A673 (cell line): ENCODE measurements around the gene RMRP. TPM values are rescaled to one million over a fixed set of nuclear protein-coding genes. Genes with fewer than 3 reads are reported as not detected.
"Not testable (repeated sequence)": the region's sequence is repeated elsewhere in the genome, so short reads cannot be mapped to it uniquely, and the experiment has no call there.

Experiments
- BruUV-seq: library from RNA; stranded (reverse); fragments of 400-500 nt; replicated peaks from 2 replicates; lab custom pipeline; 2021; lab: Mats Ljungman, UMichigan
- CTCF ChIA-PET: fragments of 300-600 bp; sonication (Branson Sonifier 250); formaldehyde crosslinking; loops from one replicate; lab custom pipeline; 2022; ENCODE audit warnings: antibody characterized with exemption; lab: Charles Lee
- POLR2A ChIA-PET: fragments of 300-600 bp; sonication (Branson Sonifier 250); formaldehyde crosslinking; loops from one replicate; lab custom pipeline; 2022; ENCODE audit warnings: antibody characterized with exemption; ENCODE audit not compliant: low non-redundant PET; lab: Charles Lee
- DNase-seq: peaks from one replicate; pipeline ENCODE4 v3.0.0-alpha.2; 2015; ENCODE audit warnings: low spot score
- H3K27ac ChIP-seq: fragments of 200-600 bp; sonication (generic); 2 replicates; pipeline ENCODE4 v1.5.1; 2016; ENCODE audit warnings: mixed run types, low read depth, mild to moderate bottlenecking, mixed read lengths, antibody characterized with exemption, low read length; ENCODE audit not compliant: poor library complexity, severe bottlenecking
- H3K27me3 ChIP-seq: fragments of 200-600 bp; sonication (generic); replicated peaks from 2 replicates; pipeline ENCODE4 v1.6.1; 2017; ENCODE audit warnings: mixed run types, low read depth, mild to moderate bottlenecking, mixed read lengths, antibody characterized with exemption, low read length; ENCODE audit not compliant: insufficient read depth, poor library complexity
- H3K36me3 ChIP-seq: fragments of 200-600 bp; sonication (generic); 2 replicates; pipeline ENCODE4 v1.6.1; 2016; ENCODE audit warnings: mixed run types, mild to moderate bottlenecking, mixed read lengths, antibody characterized with exemption, low read length; ENCODE audit not compliant: insufficient read depth, poor library complexity, severe bottlenecking
- H3K4me1 ChIP-seq: fragments of 200-600 bp; sonication (generic); 2 replicates; pipeline ENCODE4 v1.6.1; 2017; ENCODE audit warnings: mixed run types, mild to moderate bottlenecking, mixed read lengths, antibody characterized with exemption, low read length; ENCODE audit not compliant: insufficient read depth, poor library complexity, severe bottlenecking
- H3K4me3 ChIP-seq: fragments of 200-600 bp; sonication (generic); 2 replicates; pipeline ENCODE4 v1.5.1; 2016; ENCODE audit warnings: low read depth, mixed run types, mild to moderate bottlenecking, mixed read lengths, low read length; ENCODE audit not compliant: poor library complexity, severe bottlenecking
- H3K9me3 ChIP-seq: fragments of 200-600 bp; sonication (generic); 2 replicates; pipeline ENCODE4 v1.6.1; 2016; ENCODE audit warnings: mixed run types, low read depth, mild to moderate bottlenecking, mixed read lengths, antibody characterized with exemption, low read length; ENCODE audit not compliant: poor library complexity, severe bottlenecking
- CTCF ChIP-seq: fragments of 300-800, 200-600 bp; sonication (generic); conservative IDR thresholded peaks from 2 replicates; pipeline ENCODE4 v1.5.1; 2017; ENCODE audit warnings: low read depth, mild to moderate bottlenecking, antibody characterized with exemption, low read length, moderate library complexity, mixed read lengths
- EZH2 ChIP-seq: fragments of 200-600 bp; sonication (generic); IDR thresholded peaks from 2 replicates; pipeline ENCODE4 v1.6.1; 2017; ENCODE audit warnings: borderline replicate concordance, low read depth, mild to moderate bottlenecking, mixed read lengths, antibody characterized with exemption, low read length; ENCODE audit not compliant: poor library complexity, severe bottlenecking
- intact Hi-C: fragments of 100-400 bp; cut with micrococcal nuclease; formaldehyde crosslinking; loops from one replicate; pipeline ENCODE4 v1.10.0; 2022; ENCODE audit not compliant: unreplicated experiment
- total RNA-seq: library from RNA; stranded (reverse); gene quantifications from 2 replicates; pipeline ENCODE4 v1.2.3, GENCODE V29; 2021

The RMRP gene
- total RNA-seq, 1 experiment from 2014 or later = 13,531 TPM

GRCh38 chr9:35646533-35647265, 11.1 kb downstream of the RMRP start:
- Histone ChIP-seq H3K4me3 (peak overlapping the region; percentile 52), H3K9me3 (no peaks in the 10 kb centered on the region), H3K4me1 (peaks cover 4% of the 10 kb centered on the region), H3K36me3 (no peaks in the 10 kb centered on the region), H3K27me3 (no peaks in the 10 kb centered on the region), H3K27ac (peak overlapping the region; percentile 64)
- no peak for TF ChIP-seq EZH2
- TF ChIP-seq CTCF = peak; percentile 95
- peak; percentile 94 for DNase-seq
- intact Hi-C loops = loop anchor here (1.0 to 5.0 kb wide), 2 partner anchors 12 to 44 kb away; partner anchors contain the start of genes CCDC107 and RMRP
- BruUV-seq = no TSS peak
- ChIA-PET POLR2A (interaction anchor here (0.6 kb wide), 2 partner anchors 11 to 174 kb away, joined by 5 to 8 read pairs; partner anchors contain the start of genes CCDC107 and RMRP), CTCF (interaction anchor here (0.5 to 1.2 kb wide), 6 partner anchors 36 to 595 kb away, joined by 3 to 5 read pairs (median 4); partner anchors contain the start of gene CREB3)

GRCh38 chr9:35646153-35646532, 11.7 kb downstream of the RMRP start:
- intact Hi-C loops = loop anchor here (1.0 to 5.0 kb wide), 2 partner anchors 12 to 44 kb away; partner anchors contain the start of genes CCDC107 and RMRP
- H3K27ac ChIP-seq = peak overlapping the region; percentile 64
- H3K4me1 ChIP-seq = peaks cover 4% of the 10 kb centered on the region
- no peaks in the 10 kb centered on the region for H3K36me3 ChIP-seq
- no peaks in the 10 kb centered on the region for H3K27me3 ChIP-seq
- no peak for DNase-seq
- H3K9me3 ChIP-seq = no peaks in the 10 kb centered on the region
- TF ChIP-seq CTCF (no peak), EZH2 (no peak)
- TSS peak; percentile 50 for BruUV-seq
- peak overlapping the region; percentile 52 for H3K4me3 ChIP-seq
- ChIA-PET CTCF (interaction anchor here (0.6 to 1.2 kb wide), 4 partner anchors 35 to 180 kb away, joined by 3 to 5 read pairs (median 4); partner anchors contain the start of gene CREB3), POLR2A (interaction anchor here (0.6 kb wide), 1 partner anchor 12 kb away, joined by 5 read pairs; the partner anchor contains the start of genes CCDC107 and RMRP)

- H3K4me1 ChIP-seq, BruUV-seq, H3K36me3 ChIP-seq, DNase-seq, H3K27me3 ChIP-seq, H3K9me3 ChIP-seq, H3K27ac ChIP-seq: not testable (repeated sequence)
- intact Hi-C loops = loop anchor here (1.0 to 5.0 kb wide), 2 partner anchors 13 to 43 kb away; partner anchors contain the start of genes CCDC107 and RMRP
- peak overlapping the region; percentile 52 for H3K4me3 ChIP-seq
- ChIA-PET POLR2A (interaction anchor here (0.6 kb wide), 1 partner anchor 12 kb away, joined by 5 read pairs; the partner anchor contains the start of genes CCDC107 and RMRP), CTCF (interaction anchor here (0.6 to 1.2 kb wide), 4 partner anchors 35 to 180 kb away, joined by 3 to 5 read pairs (median 4); partner anchors contain the start of gene CREB3)
Measured at GRCh38 chr9:35645736-35646135, 12.1 kb downstream of the RMRP start.
